WERI-Rb-1 (cell line): ENCODE results near the gene KLK10.

Experiments used
- DNase-seq: peaks from one replicate; pipeline ENCODE4 v3.0.0-alpha.2; 2020
- H3K27ac ChIP-seq: fragments of 250-450 bp; sonication (Bioruptor Pico); 2 replicates; pipeline ENCODE4 v1.5.1; 2020; ENCODE audit warnings: mild to moderate bottlenecking, moderate library complexity
- H3K27me3 ChIP-seq: fragments of 250-450 bp; sonication (Bioruptor Pico); 2 replicates; pipeline ENCODE4 v1.5.1; 2021; ENCODE audit warnings: mild to moderate bottlenecking, low read depth, moderate library complexity; ENCODE audit not compliant: insufficient read depth, severe bottlenecking
- H3K36me3 ChIP-seq: fragments of 250-450 bp; sonication (Bioruptor Pico); 2 replicates; pipeline ENCODE4 v1.5.1; 2020; ENCODE audit warnings: mild to moderate bottlenecking, moderate library complexity
- H3K4me3 ChIP-seq: 2 replicates; pipeline ENCODE4 v1.5.1; 2011; ENCODE audit warnings: low read depth, mild to moderate bottlenecking, control low read depth, low read length
- H3K9me3 ChIP-seq: fragments of 250-450 bp; sonication (Bioruptor Pico); 2 replicates; pipeline ENCODE4 v1.5.1; 2021; ENCODE audit warnings: mild to moderate bottlenecking, moderate library complexity; ENCODE audit not compliant: severe bottlenecking
- CTCF ChIP-seq: IDR thresholded peaks from 2 replicates; pipeline ENCODE4 v1.5.1; 2011; ENCODE audit warnings: low read depth, mild to moderate bottlenecking, control low read depth, inconsistent platforms, low read length

KLK10 gene

GRCh38 chr19:51025809-51026553 lies 6.5 kb upstream of the KLK10 start:
- no peak overlapping the region for H3K4me3 ChIP-seq
- no peak for DNase-seq
- no peak for TF ChIP-seq CTCF
- H3K27ac ChIP-seq, result no peak overlapping the region
- peaks cover 76% of the 10 kb centered on the region for H3K27me3 ChIP-seq
- no peaks in the 10 kb centered on the region for H3K36me3 ChIP-seq
- H3K9me3 ChIP-seq, result no peaks in the 10 kb centered on the region

GRCh38 chr19:51025401-51025800 lies 5.9 kb upstream of the KLK10 start:
- Histone ChIP-seq H3K9me3 (no peaks in the 10 kb centered on the region), H3K36me3 (no peaks in the 10 kb centered on the region), H3K27me3 (peaks cover 76% of the 10 kb centered on the region), H3K27ac (no peak overlapping the region), H3K4me3 (no peak overlapping the region)
- no peak for TF ChIP-seq CTCF
- DNase-seq, result no peak

DNA sequence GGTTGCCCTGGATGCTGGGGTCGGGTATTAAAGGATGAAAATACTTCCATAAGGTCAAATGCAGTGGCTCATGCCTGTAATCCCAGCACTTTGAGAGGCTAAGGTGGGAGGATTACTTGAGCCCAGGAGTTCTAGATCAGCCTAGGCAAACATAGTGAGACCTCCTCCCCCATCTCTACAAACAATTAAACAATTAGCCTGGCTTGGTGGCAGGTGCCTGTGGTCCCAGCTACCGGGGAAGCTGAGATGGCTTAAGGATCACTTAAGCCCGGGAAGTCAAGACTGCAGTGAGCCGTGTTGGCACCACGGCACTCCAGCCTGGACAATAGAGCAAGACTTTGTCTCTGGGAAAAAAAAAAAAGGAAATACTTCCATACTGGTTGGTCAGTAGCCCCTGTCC lies 5.4 kb upstream of the KLK10 start:
- no peaks in the 10 kb centered on the region for H3K36me3 ChIP-seq
- peaks cover 80% of the 10 kb centered on the region for H3K27me3 ChIP-seq
- H3K4me3 ChIP-seq, result no peak overlapping the region
- no peak for TF ChIP-seq CTCF
- DNase-seq, result peak; percentile 39
- H3K27ac ChIP-seq, result no peak overlapping the region
- no peaks in the 10 kb centered on the region for H3K9me3 ChIP-seq

DNA sequence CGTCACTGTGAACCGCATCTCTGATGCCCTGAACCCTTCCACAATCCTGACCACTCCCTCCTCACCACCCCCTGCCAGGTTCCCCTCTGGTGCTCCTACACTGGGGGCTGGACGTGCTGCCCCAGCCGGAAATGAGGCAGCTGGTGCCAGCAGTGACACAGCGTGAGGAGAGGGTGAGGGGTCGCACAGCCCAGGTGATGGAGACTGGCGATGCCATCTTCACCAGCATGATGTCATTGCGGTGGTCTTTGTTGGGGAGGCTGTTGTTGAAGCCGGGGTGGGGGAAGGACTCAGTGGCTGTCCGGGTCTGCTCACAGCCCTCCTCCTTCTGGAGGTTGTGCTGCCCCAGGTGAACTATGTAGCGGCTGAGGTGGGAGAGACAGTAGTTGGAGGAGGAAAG lies 4.4 kb upstream of the KLK10 start:
- Histone ChIP-seq H3K27me3 (peaks cover 83% of the 10 kb centered on the region), H3K9me3 (no peaks in the 10 kb centered on the region), H3K4me3 (no peak overlapping the region), H3K36me3 (no peaks in the 10 kb centered on the region), H3K27ac (no peak overlapping the region)
- TF ChIP-seq CTCF, result no peak
- DNase-seq, result no peak

- Histone ChIP-seq H3K27me3 (peaks cover 83% of the 10 kb centered on the region), H3K9me3 (no peaks in the 10 kb centered on the region), H3K4me3 (no peak overlapping the region), H3K36me3 (no peaks in the 10 kb centered on the region), H3K27ac (no peak overlapping the region)
- no peak for DNase-seq
- TF ChIP-seq CTCF, result no peak
These were observed 3.0 kb upstream of the KLK10 start for GRCh38 chr19:51022526-51022925.
